ENCODE measurements around the gene STARD9.
A peak's percentile ranks its signal among the peaks of the same experiment; 100 is the strongest.
"Not testable (repeated sequence)": the region's sequence is repeated elsewhere in the genome, so short reads cannot be mapped to it uniquely, and the experiment has no call there.

STARD9 gene

GRCh38 chr15:42575188-42576039, at the start of gene STARD9:
STARD9 (plus strand) TSS chr15:42575606; CDS start chr15:42575716, 110 bp downstream.
- DNase-seq (ENCODE audit: extremely low spot score, insufficient read length, low read depth), result peak; percentile 85
- FAIRE-seq, result peak; percentile 87

- DNase-seq (ENCODE audit: extremely low spot score, insufficient read length, low read depth), result no peak
Measured at GRCh38 chr15:42528970-42529369, 46.4 kb upstream of the STARD9 start.

GRCh38 chr15:42533246-42533645, 42.2 kb upstream of the STARD9 start:
- DNase-seq (ENCODE audit: extremely low spot score, insufficient read length, low read depth) (no peak), FAIRE-seq (no peak)

More at GRCh38 chr15:42528970-42529369, 46.4 kb upstream of the STARD9 start:
- no peak for FAIRE-seq

GRCh38 chr15:42544853-42545629, 30.4 kb upstream of the STARD9 start:
- DNase-seq (ENCODE audit: extremely low spot score, insufficient read length, low read depth) (no peak), FAIRE-seq (no peak)

- FAIRE-seq, result peak; percentile 39
- DNase-seq (ENCODE audit: extremely low spot score, insufficient read length, low read depth), result no peak
Measured at GRCh38 chr15:42547918-42548248, 27.5 kb upstream of the STARD9 start.

GRCh38 chr15:42548249-42549031, 27.0 kb upstream of the STARD9 start, which contains the start of the genes HAUS2 and LRRC57:
HAUS2 (plus strand) TSS chr15:42548838; CDS start chr15:42548873, 35 bp downstream.
LRRC57 (minus strand) TSS chr15:42548793; CDS start chr15:42548434, 359 bp downstream.
- FAIRE-seq (peak; percentile 84), DNase-seq (ENCODE audit: extremely low spot score, insufficient read length, low read depth) (peak; percentile 94)

GRCh38 chr15:42549032-42549491, 26.3 kb upstream of the STARD9 start:
- DNase-seq (ENCODE audit: extremely low spot score, insufficient read length, low read depth) (no peak), FAIRE-seq (peak; percentile 12)

- FAIRE-seq (no peak), DNase-seq (ENCODE audit: extremely low spot score, insufficient read length, low read depth) (no peak)
Measured at GRCh38 chr15:42549741-42550392, 25.5 kb upstream of the STARD9 start.

GRCh38 chr15:42553554-42553953, 21.9 kb upstream of the STARD9 start:
- FAIRE-seq, result no peak
- DNase-seq (ENCODE audit: extremely low spot score, insufficient read length, low read depth), result no peak

- DNase-seq (ENCODE audit: extremely low spot score, insufficient read length, low read depth); FAIRE-seq: not testable (repeated sequence)
Measured at GRCh38 chr15:42556550-42557207, 18.7 kb upstream of the STARD9 start.

- FAIRE-seq (no peak), DNase-seq (ENCODE audit: extremely low spot score, insufficient read length, low read depth) (no peak)
Measured at GRCh38 chr15:42558739-42559138, 16.7 kb upstream of the STARD9 start.

GRCh38 chr15:42576040-42576594, 711 bp downstream of the STARD9 start:
- FAIRE-seq (no peak), DNase-seq (ENCODE audit: extremely low spot score, insufficient read length, low read depth) (no peak)

GRCh38 chr15:42576776-42577175, 1.4 kb downstream of the STARD9 start:
- FAIRE-seq, result no peak
- no peak for DNase-seq (ENCODE audit: extremely low spot score, insufficient read length, low read depth)

GRCh38 chr15:42577514-42578031, 2.2 kb downstream of the STARD9 start:
- DNase-seq (ENCODE audit: extremely low spot score, insufficient read length, low read depth) (no peak), FAIRE-seq (no peak)

GRCh38 chr15:42578984-42579537, 3.7 kb downstream of the STARD9 start:
- DNase-seq (ENCODE audit: extremely low spot score, insufficient read length, low read depth), result no peak
- FAIRE-seq, result no peak

- FAIRE-seq (peak; percentile 77), DNase-seq (ENCODE audit: extremely low spot score, insufficient read length, low read depth) (peak; percentile 42)
Measured at GRCh38 chr15:42581272-42581730, 5.9 kb downstream of the STARD9 start.

GRCh38 chr15:42582569-42583375, 7.4 kb downstream of the STARD9 start:
- FAIRE-seq, result no peak
- DNase-seq (ENCODE audit: extremely low spot score, insufficient read length, low read depth), result no peak
